NCI-H69 (cell line): ENCODE data around the gene LRRC9.
"Not testable (repeated sequence)": the region's sequence is repeated elsewhere in the genome, so short reads cannot be mapped to it uniquely, and the experiment has no call there.

Experiments
- DNase-seq: peaks from one replicate; lab custom pipeline; 2025; lab: John Stamatoyannopoulos, UW

Gene LRRC9

GRCh38 chr14:59919570-59920377, at the start of gene LRRC9:
Gene LRRC9, plus strand, starts transcription at chr14:59920144.
- peak; percentile 98 for DNase-seq

- DNase-seq = peak; percentile 87
Observed at GRCh38 chr14:59870277-59871165, 49.4 kb upstream of the LRRC9 start, which contains the start of gene RTN1. Gene RTN1, minus strand, starts transcription at chr14:59870776. Its CDS starts 146 bp downstream, at chr14:59870630.

- DNase-seq = no peak
Observed at GRCh38 chr14:59871166-59871495, 48.8 kb upstream of the LRRC9 start.

GRCh38 chr14:59882957-59883356, 37.0 kb upstream of the LRRC9 start:
- DNase-seq = no peak

GRCh38 chr14:59890676-59891075, 29.3 kb upstream of the LRRC9 start:
- peak; percentile 40 for DNase-seq

- no peak for DNase-seq
Observed at GRCh38 chr14:59895721-59896120, 24.2 kb upstream of the LRRC9 start.

- peak; percentile 68 for DNase-seq
Observed at GRCh38 chr14:59897757-59898383, 22.1 kb upstream of the LRRC9 start.

GRCh38 chr14:59900556-59900955, 19.4 kb upstream of the LRRC9 start:
- no peak for DNase-seq

GRCh38 chr14:59904184-59904583, 15.8 kb upstream of the LRRC9 start:
- no peak for DNase-seq

GRCh38 chr14:59905188-59905587, 14.8 kb upstream of the LRRC9 start:
- DNase-seq = no peak

- DNase-seq = no peak
Observed at GRCh38 chr14:59912443-59912842, 7.5 kb upstream of the LRRC9 start.

- DNase-seq = no peak
Observed at GRCh38 chr14:59913187-59913586, 6.8 kb upstream of the LRRC9 start.

GRCh38 chr14:59918824-59919569, 947 bp upstream of the LRRC9 start:
- DNase-seq = peak; percentile 69

- DNase-seq = no peak
Observed at GRCh38 chr14:59920378-59920683, 387 bp downstream of the LRRC9 start.

- no peak for DNase-seq
Observed at GRCh38 chr14:59925797-59926196, 5.9 kb downstream of the LRRC9 start.

- no peak for DNase-seq
Observed at GRCh38 chr14:59926534-59926933, 6.6 kb downstream of the LRRC9 start.

GRCh38 chr14:59931237-59931636, 11.3 kb downstream of the LRRC9 start:
- no peak for DNase-seq

- no peak for DNase-seq
Observed at GRCh38 chr14:59936145-59936544, 16.2 kb downstream of the LRRC9 start.

GRCh38 chr14:59939828-59940227, 19.9 kb downstream of the LRRC9 start:
- no peak for DNase-seq

- DNase-seq = not testable (repeated sequence)
Observed at GRCh38 chr14:59942296-59942862, 22.4 kb downstream of the LRRC9 start.

- no peak for DNase-seq
Observed at GRCh38 chr14:59944909-59945308, 25.0 kb downstream of the LRRC9 start.

- DNase-seq = not testable (repeated sequence)
Observed at GRCh38 chr14:59952141-59952540, 32.2 kb downstream of the LRRC9 start.
